ENCODE data around the gene NCF4.
A peak's percentile ranks its signal among the peaks of the same experiment; 100 is the strongest.

Gene NCF4

GRCh38 chr22:36884349-36885158 is 23.7 kb downstream of the NCF4 start:
- peak; percentile 48 for FAIRE-seq
- TF ChIP-seq TAF1 (IDR thresholded peaks at IDR 0.05; ENCODE audit: borderline replicate concordance, low read depth, low read length) (no peak), POLR2AphosphoS5 (IDR thresholded peaks at IDR 0.05; ENCODE audit: low read depth, low read length) (no peak), POLR2A (IDR thresholded peaks at IDR 0.05; ENCODE audit: low read depth, low read length) (no peak)

GRCh38 chr22:36885474-36885873 is 24.7 kb downstream of the NCF4 start:
- FAIRE-seq (no peak), DNase-seq (ENCODE audit: insufficient read length) (no peak)
- TF ChIP-seq TAF1 (IDR thresholded peaks at IDR 0.05; ENCODE audit: borderline replicate concordance, low read depth, low read length): no peak
- TF ChIP-seq POLR2A (IDR thresholded peaks at IDR 0.05; ENCODE audit: low read depth, low read length): no peak
- TF ChIP-seq POLR2AphosphoS5 (IDR thresholded peaks at IDR 0.05; ENCODE audit: low read depth, low read length): no peak

More at GRCh38 chr22:36884349-36885158, 23.7 kb downstream of the NCF4 start:
- DNase-seq (ENCODE audit: insufficient read length): no peak

- FAIRE-seq (no peak), DNase-seq (ENCODE audit: insufficient read length) (no peak)
- TF ChIP-seq POLR2A (IDR thresholded peaks at IDR 0.05; ENCODE audit: low read depth, low read length): no peak
- no peak for TF ChIP-seq TAF1 (IDR thresholded peaks at IDR 0.05; ENCODE audit: borderline replicate concordance, low read depth, low read length)
- no peak for TF ChIP-seq POLR2AphosphoS5 (IDR thresholded peaks at IDR 0.05; ENCODE audit: low read depth, low read length)
Observed at GRCh38 chr22:36886016-36886415, 25.2 kb downstream of the NCF4 start.

GRCh38 chr22:36887162-36887561 is 26.4 kb downstream of the NCF4 start:
- TF ChIP-seq TAF1 (IDR thresholded peaks at IDR 0.05; ENCODE audit: borderline replicate concordance, low read depth, low read length): no peak
- no peak for TF ChIP-seq POLR2A (IDR thresholded peaks at IDR 0.05; ENCODE audit: low read depth, low read length)
- TF ChIP-seq POLR2AphosphoS5 (IDR thresholded peaks at IDR 0.05; ENCODE audit: low read depth, low read length): no peak
- FAIRE-seq: no peak
- no peak for DNase-seq (ENCODE audit: insufficient read length)

GRCh38 chr22:36891646-36892045 is 30.8 kb downstream of the NCF4 start:
- FAIRE-seq (peak; percentile 44), DNase-seq (ENCODE audit: insufficient read length) (no peak)
- TF ChIP-seq POLR2AphosphoS5 (IDR thresholded peaks at IDR 0.05; ENCODE audit: low read depth, low read length) (no peak), TAF1 (IDR thresholded peaks at IDR 0.05; ENCODE audit: borderline replicate concordance, low read depth, low read length) (no peak), POLR2A (IDR thresholded peaks at IDR 0.05; ENCODE audit: low read depth, low read length) (no peak)

- TF ChIP-seq POLR2AphosphoS5 (IDR thresholded peaks at IDR 0.05; ENCODE audit: low read depth, low read length): no peak
- no peak for TF ChIP-seq POLR2A (IDR thresholded peaks at IDR 0.05; ENCODE audit: low read depth, low read length)
- TF ChIP-seq TAF1 (IDR thresholded peaks at IDR 0.05; ENCODE audit: borderline replicate concordance, low read depth, low read length): no peak
- FAIRE-seq (no peak), DNase-seq (ENCODE audit: insufficient read length) (no peak)
Observed at GRCh38 chr22:36892292-36892691, 31.5 kb downstream of the NCF4 start.

GRCh38 chr22:36893262-36893661 is 32.5 kb downstream of the NCF4 start:
- DNase-seq (ENCODE audit: insufficient read length) (no peak), FAIRE-seq (no peak)
- TF ChIP-seq POLR2AphosphoS5 (IDR thresholded peaks at IDR 0.05; ENCODE audit: low read depth, low read length): no peak
- no peak for TF ChIP-seq TAF1 (IDR thresholded peaks at IDR 0.05; ENCODE audit: borderline replicate concordance, low read depth, low read length)
- TF ChIP-seq POLR2A (IDR thresholded peaks at IDR 0.05; ENCODE audit: low read depth, low read length): no peak

- no peak for DNase-seq (ENCODE audit: insufficient read length)
- TF ChIP-seq POLR2A (IDR thresholded peaks at IDR 0.05; ENCODE audit: low read depth, low read length): no peak
- no peak for TF ChIP-seq POLR2AphosphoS5 (IDR thresholded peaks at IDR 0.05; ENCODE audit: low read depth, low read length)
- TF ChIP-seq TAF1 (IDR thresholded peaks at IDR 0.05; ENCODE audit: borderline replicate concordance, low read depth, low read length): no peak
- FAIRE-seq: no peak
Observed at GRCh38 chr22:36894266-36894665, 33.5 kb downstream of the NCF4 start.

GRCh38 chr22:36897611-36898010 is 36.8 kb downstream of the NCF4 start:
- FAIRE-seq (no peak), DNase-seq (ENCODE audit: insufficient read length) (no peak)
- no peak for TF ChIP-seq TAF1 (IDR thresholded peaks at IDR 0.05; ENCODE audit: borderline replicate concordance, low read depth, low read length)
- TF ChIP-seq POLR2A (IDR thresholded peaks at IDR 0.05; ENCODE audit: low read depth, low read length): no peak
- TF ChIP-seq POLR2AphosphoS5 (IDR thresholded peaks at IDR 0.05; ENCODE audit: low read depth, low read length): no peak

GRCh38 chr22:36898690-36899089 is 37.9 kb downstream of the NCF4 start:
- TF ChIP-seq TAF1 (IDR thresholded peaks at IDR 0.05; ENCODE audit: borderline replicate concordance, low read depth, low read length): no peak
- TF ChIP-seq POLR2A (IDR thresholded peaks at IDR 0.05; ENCODE audit: low read depth, low read length): no peak
- TF ChIP-seq POLR2AphosphoS5 (IDR thresholded peaks at IDR 0.05; ENCODE audit: low read depth, low read length): no peak
- FAIRE-seq (no peak), DNase-seq (ENCODE audit: insufficient read length) (no peak)

GRCh38 chr22:36899498-36899897 is 38.7 kb downstream of the NCF4 start:
- FAIRE-seq (peak; percentile 38), DNase-seq (ENCODE audit: insufficient read length) (no peak)

GRCh38 chr22:36900225-36900624 is 39.4 kb downstream of the NCF4 start:
- DNase-seq (ENCODE audit: insufficient read length): no peak
- TF ChIP-seq TAF1 (IDR thresholded peaks at IDR 0.05; ENCODE audit: borderline replicate concordance, low read depth, low read length): no peak
- no peak for TF ChIP-seq POLR2A (IDR thresholded peaks at IDR 0.05; ENCODE audit: low read depth, low read length)
- TF ChIP-seq POLR2AphosphoS5 (IDR thresholded peaks at IDR 0.05; ENCODE audit: low read depth, low read length): no peak
- FAIRE-seq: peak; percentile 69

More at GRCh38 chr22:36899498-36899897, 38.7 kb downstream of the NCF4 start:
- no peak for TF ChIP-seq POLR2A (IDR thresholded peaks at IDR 0.05; ENCODE audit: low read depth, low read length)
